Activated B cell treated with CpG ODN at 0.5 μM for 24 hours (primary cell): Measurements from ENCODE around the gene PTBP3. TPM values are rescaled to one million over a fixed set of nuclear protein-coding genes. Genes with fewer than 3 reads are reported as not detected.

Source experiments
- ATAC-seq: fragments of 200-7000 bp; cut with Tn5 transposase; one replicate; pipeline ENCODE4 v1.10.0; 2021; ENCODE audit warnings: low read depth, mild to moderate bottlenecking, moderate library complexity
- CTCF ChIA-PET: fragments of 350-600 bp; sonication (Branson Sonifier 250); formaldehyde crosslinking; loops from one replicate; lab custom pipeline; 2021; ENCODE audit warnings: antibody characterized with exemption; lab: Charles Lee
- POLR2A ChIA-PET: fragments of 350-600 bp; sonication (Branson Sonifier 250); formaldehyde crosslinking; loops from one replicate; lab custom pipeline; 2021; ENCODE audit warnings: antibody characterized with exemption; lab: Charles Lee
- DNase-seq: peaks from one replicate; pipeline ENCODE4 v3.0.0; 2022
- H3K27ac Mint-ChIP-seq: one replicate; pipeline ENCODE4 v1.8.0; 2020; ENCODE audit warnings: mixed read lengths
- H3K27me3 Mint-ChIP-seq: one replicate; pipeline ENCODE4 v1.8.0; 2021; ENCODE audit warnings: mixed read lengths
- H3K36me3 Mint-ChIP-seq: one replicate; pipeline ENCODE4 v1.8.0; 2021; ENCODE audit warnings: low read depth, mixed read lengths
- H3K4me1 Mint-ChIP-seq: one replicate; pipeline ENCODE4 v1.8.0; 2021; ENCODE audit warnings: mixed read lengths
- H3K4me3 Mint-ChIP-seq: one replicate; pipeline ENCODE4 v1.8.0; 2020; ENCODE audit warnings: mild to moderate bottlenecking, mixed read lengths
- H3K9me3 Mint-ChIP-seq: one replicate; pipeline ENCODE4 v1.8.0; 2020; ENCODE audit warnings: mixed read lengths
- intact Hi-C: fragments of 100-400 bp; cut with micrococcal nuclease; formaldehyde crosslinking; loops from one replicate; pipeline ENCODE4 v1.15.1; 2024
- total RNA-seq: library from RNA; stranded (reverse); gene quantifications from 2 replicates; pipeline ENCODE4 v1.2.3, GENCODE V29; 2022
- TF ChIP-seq, protein P1 (sequence below): fragments of 200-600 bp; IDR thresholded peaks from one replicate; pipeline ENCODE4 v1.8.0; 2022; ENCODE audit warnings: antibody characterized with exemption, mild to moderate bottlenecking

The PTBP3 gene
- total RNA-seq, 1 donor from 2014 or later: 106 TPM

DNA sequence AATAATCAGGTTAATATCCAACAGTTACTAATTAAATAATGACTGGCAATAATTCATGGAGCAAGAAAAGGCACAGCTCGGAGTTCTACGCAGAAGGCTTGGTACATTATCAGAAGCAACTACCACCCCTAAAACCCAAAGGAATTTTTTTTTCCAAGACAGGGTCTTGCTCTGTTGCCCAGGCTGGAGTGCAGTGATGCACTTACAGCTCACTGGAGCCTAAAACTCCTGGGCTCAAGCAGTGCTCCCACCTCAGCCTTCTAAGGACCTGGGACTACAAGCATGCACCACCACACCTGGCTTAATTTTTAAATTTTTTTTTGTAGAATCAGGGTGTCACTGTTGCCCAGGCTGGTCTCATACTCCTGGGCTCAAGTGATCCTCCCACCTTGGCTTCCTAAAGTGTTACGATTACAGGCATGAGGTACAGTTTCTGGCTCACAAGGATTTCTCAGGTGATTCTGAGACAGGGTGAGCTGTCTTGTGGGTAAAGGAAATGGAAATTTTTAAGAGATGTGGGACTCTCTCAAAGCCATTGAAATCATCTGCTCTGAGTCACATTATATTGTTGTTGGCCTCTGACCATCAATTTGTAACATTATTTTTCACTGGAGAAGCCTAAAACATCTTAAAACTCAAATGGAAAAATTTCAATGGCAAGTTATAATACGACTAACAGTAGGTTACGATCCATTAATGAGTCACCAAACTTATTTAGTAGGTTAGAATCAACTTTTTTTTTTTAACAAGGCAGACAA, 26.8 kb upstream of the PTBP3 start:
- H3K4me1 Mint-ChIP-seq: peaks cover 2% of the 10 kb centered on the region
- TF ChIP-seq, protein P1, sequence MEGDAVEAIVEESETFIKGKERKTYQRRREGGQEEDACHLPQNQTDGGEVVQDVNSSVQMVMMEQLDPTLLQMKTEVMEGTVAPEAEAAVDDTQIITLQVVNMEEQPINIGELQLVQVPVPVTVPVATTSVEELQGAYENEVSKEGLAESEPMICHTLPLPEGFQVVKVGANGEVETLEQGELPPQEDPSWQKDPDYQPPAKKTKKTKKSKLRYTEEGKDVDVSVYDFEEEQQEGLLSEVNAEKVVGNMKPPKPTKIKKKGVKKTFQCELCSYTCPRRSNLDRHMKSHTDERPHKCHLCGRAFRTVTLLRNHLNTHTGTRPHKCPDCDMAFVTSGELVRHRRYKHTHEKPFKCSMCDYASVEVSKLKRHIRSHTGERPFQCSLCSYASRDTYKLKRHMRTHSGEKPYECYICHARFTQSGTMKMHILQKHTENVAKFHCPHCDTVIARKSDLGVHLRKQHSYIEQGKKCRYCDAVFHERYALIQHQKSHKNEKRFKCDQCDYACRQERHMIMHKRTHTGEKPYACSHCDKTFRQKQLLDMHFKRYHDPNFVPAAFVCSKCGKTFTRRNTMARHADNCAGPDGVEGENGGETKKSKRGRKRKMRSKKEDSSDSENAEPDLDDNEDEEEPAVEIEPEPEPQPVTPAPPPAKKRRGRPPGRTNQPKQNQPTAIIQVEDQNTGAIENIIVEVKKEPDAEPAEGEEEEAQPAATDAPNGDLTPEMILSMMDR: no peak
- H3K9me3 Mint-ChIP-seq: peaks cover 2% of the 10 kb centered on the region
- no peak overlapping the region for H3K4me3 Mint-ChIP-seq
- DNase-seq (no peak), ATAC-seq (no peak)
- CTCF ChIA-PET: interaction anchor here (0.7 to 5.5 kb wide), 14 partner anchors 12 to 606 kb away, joined by 3 to 59 read pairs (median 4); partner anchors contain the start of gene HSDL2
- intact Hi-C loops: loop anchor here (2.0 kb wide), 1 partner anchor 763 kb away; no protein-coding TSS in a partner anchor
- no peaks in the 10 kb centered on the region for H3K27me3 Mint-ChIP-seq
- POLR2A ChIA-PET: interaction anchor here (1.3 kb wide), 1 partner anchor 20 kb away, joined by 4 read pairs; the partner anchor contains the start of gene HSDL2
- H3K27ac Mint-ChIP-seq: no peak overlapping the region
- H3K36me3 Mint-ChIP-seq: no peaks in the 10 kb centered on the region

DNA sequence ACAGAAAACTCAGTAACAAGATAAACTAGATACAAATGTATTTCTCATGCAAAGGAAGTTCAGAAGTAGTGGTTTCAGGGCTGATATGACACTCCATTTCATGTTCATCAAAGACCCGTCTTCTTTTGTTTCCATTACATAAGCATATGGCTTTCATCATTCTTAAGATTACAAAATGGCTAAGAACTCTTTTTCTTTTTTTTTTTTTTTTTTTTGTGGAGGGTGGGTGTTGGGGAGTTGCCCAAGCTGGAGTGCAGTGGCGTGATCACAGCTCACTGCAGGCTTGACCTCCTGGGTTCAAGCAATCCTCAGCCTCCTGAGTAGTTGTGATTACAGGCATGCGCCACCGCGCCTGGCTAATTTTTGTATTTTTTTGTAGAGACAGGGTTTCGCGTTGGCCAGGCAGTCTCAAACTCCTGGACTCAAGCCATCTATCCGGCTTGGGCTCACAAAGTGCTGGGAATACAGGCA, 22.0 kb upstream of the PTBP3 start:
- ChIA-PET POLR2A (interaction anchor here (0.7 kb wide), 1 partner anchor 37 kb away, joined by 11 read pairs; no protein-coding TSS in a partner anchor), CTCF (no interaction called here)
- Mint-ChIP-seq H3K27ac (no peak overlapping the region), H3K27me3 (no peaks in the 10 kb centered on the region), H3K4me3 (no peak overlapping the region), H3K9me3 (no peaks in the 10 kb centered on the region), H3K36me3 (no peaks in the 10 kb centered on the region), H3K4me1 (no peaks in the 10 kb centered on the region)
- TF ChIP-seq, protein P1: no peak
- intact Hi-C loops: no loop called here
- DNase-seq (no peak), ATAC-seq (no peak)

- POLR2A ChIA-PET: interaction anchor here (0.6 kb wide), 1 partner anchor 434 kb away, joined by 3 read pairs; no protein-coding TSS in a partner anchor
- Mint-ChIP-seq H3K27me3 (no peaks in the 10 kb centered on the region), H3K9me3 (no peaks in the 10 kb centered on the region)
Measured at GRCh38 chr9:112354081-112354743, 20.8 kb upstream of the PTBP3 start.

GRCh38 chr9:112352209-112352608, 18.8 kb upstream of the PTBP3 start:
- no peak overlapping the region for H3K4me3 Mint-ChIP-seq
- POLR2A ChIA-PET: no interaction called here
- DNase-seq: no peak
- ATAC-seq: no peak
- H3K27ac Mint-ChIP-seq: no peak overlapping the region
- CTCF ChIA-PET: no interaction called here
- TF ChIP-seq, protein P1: no peak
- H3K4me1 Mint-ChIP-seq: peaks cover 9% of the 10 kb centered on the region
- H3K9me3 Mint-ChIP-seq: no peaks in the 10 kb centered on the region
- H3K36me3 Mint-ChIP-seq: no peaks in the 10 kb centered on the region
- peaks cover 4% of the 10 kb centered on the region for H3K27me3 Mint-ChIP-seq
- intact Hi-C loops: no loop called here

More at GRCh38 chr9:112354081-112354743, 20.8 kb upstream of the PTBP3 start:
- Mint-ChIP-seq H3K4me1 (no peaks in the 10 kb centered on the region), H3K4me3 (no peak overlapping the region), H3K27ac (no peak overlapping the region), H3K36me3 (no peaks in the 10 kb centered on the region)
- CTCF ChIA-PET: interaction anchor here (0.7 to 1.0 kb wide), 2 partner anchors 253 to 594 kb away, joined by 4 to 5 read pairs; no protein-coding TSS in a partner anchor
- ATAC-seq: no peak
- TF ChIP-seq, protein P1: no peak
- intact Hi-C loops: no loop called here
- no peak for DNase-seq

DNA sequence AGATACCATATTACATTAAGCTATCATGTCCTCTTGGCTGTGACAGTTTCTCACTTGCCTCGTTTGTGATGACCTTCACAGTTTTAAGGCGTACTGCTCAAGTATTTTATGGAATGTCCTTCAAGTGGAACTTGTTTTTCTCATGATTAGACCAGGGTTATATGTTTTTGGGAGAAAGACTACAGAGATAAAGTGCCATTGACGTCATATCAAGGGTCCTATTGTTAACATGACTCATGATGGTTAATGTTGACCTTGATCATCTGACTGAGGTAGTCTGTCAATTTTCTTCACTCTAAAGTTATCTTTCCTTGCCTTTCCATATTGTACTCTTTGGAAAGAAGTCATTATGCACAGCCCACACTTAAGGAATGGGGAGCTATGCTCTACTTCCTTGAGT, 17.8 kb upstream of the PTBP3 start:
- ChIA-PET CTCF (interaction anchor here (0.6 to 1.5 kb wide), 2 partner anchors 276 to 378 kb away, joined by 3 to 4 read pairs; no protein-coding TSS in a partner anchor), POLR2A (no interaction called here)
- intact Hi-C loops: no loop called here
- H3K27me3 Mint-ChIP-seq: peaks cover 4% of the 10 kb centered on the region
- no peak for DNase-seq
- H3K4me1 Mint-ChIP-seq: peaks cover 9% of the 10 kb centered on the region
- no peak overlapping the region for H3K4me3 Mint-ChIP-seq
- no peaks in the 10 kb centered on the region for H3K36me3 Mint-ChIP-seq
- no peak for ATAC-seq
- H3K9me3 Mint-ChIP-seq: no peaks in the 10 kb centered on the region
- TF ChIP-seq, protein P1: no peak
- H3K27ac Mint-ChIP-seq: no peak overlapping the region
